AML-193 (cell line): ENCODE data around the gene WNT6.
"Not testable (repeated sequence)": the region's sequence is repeated elsewhere in the genome, so short reads cannot be mapped to it uniquely, and the experiment has no call there.

Experiments used
- DNase-seq, 2 experiments: peaks; one replicate each; lab custom pipeline; 2025; lab: John Stamatoyannopoulos, UW

WNT6 gene

DNA sequence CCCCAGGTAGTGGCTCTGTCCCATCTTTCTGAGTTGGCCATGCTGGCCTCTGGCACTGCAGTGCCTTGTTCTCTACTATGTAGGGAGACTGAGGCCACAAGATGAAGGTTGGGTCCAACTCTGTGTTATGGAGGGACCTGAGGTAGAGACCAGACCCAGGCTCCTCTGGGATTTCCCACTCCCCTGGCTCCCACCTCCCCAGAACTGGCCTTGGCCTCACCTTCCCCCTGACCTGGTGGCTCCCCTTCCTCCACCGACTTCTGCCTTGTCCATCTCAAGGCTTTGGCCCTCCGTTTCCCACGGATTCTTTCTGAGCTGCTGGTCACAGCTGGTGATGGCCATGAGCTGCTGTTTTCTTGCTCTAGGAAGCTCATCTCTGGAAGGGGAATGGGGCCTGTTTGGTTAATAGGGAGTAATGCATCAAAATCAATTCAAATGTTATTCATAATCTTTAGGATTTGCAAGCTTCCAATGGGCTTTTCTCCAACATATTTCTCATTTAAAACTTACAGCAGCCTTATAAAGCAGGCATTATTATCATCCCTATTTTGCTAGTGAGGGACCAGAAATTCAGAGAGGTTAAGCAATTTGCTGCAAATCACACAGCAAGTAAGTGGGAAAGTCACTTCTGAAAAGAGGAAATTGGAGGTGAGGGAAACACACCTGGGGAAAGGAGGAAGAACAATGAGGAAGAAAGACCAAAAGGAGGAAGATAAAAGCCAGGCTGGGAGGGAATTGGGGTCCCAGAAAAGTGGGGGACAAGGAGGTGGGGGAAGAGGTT, 28.9 kb upstream of the WNT6 start:
- DNase-seq: no peak

DNA sequence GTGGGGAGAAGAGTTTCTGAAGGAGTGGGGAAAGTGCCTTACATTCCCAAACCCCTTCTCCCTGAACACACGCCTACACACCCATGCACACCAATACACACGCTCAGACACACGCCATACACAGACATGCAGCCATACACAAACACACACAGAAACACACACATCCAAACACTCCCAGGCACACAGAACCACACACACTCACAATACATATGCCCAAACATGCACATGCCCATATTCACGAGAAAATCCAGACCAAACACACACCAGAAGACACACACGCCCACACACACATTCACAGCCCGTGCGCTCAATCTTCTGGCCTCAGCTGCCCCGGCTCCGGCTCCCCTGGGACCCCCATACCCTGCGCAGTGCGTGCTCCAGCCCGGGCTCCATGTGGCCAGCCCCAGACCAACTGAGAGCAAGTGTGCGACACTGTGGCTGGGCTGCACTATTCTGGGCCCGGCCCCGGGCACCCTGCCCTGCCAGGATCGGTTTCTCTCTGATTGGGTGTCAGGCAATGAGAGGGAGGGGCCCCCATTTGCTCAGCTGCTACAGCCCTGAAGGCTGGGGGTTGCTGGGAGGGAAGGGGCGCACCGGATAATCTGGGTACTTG, 28.1 kb upstream of the WNT6 start, which contains the start of gene PRKAG3:
Gene PRKAG3 (minus strand): TSS at position 426 of the 613 bp plus-strand sequence.
- no peak for DNase-seq

DNA sequence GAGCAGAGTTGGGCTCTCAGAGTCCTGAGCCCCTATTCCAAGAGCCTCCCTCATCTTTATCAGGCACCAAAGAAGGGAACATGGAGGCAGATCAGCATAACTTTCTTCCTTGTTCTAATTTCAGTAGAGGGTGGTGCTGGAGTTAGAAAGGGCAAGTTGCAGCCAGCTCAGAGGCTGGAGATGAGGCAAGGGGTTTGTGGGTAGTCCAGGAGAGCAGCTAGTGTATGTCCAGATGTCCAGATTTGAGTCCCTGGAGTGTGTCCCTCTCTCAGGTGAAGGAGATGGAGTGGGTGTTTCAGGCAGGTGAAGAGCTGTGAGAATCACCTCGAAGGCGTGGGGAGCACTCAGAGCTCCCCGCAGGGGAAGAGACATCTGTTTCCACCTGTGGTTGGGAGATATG, 27.5 kb upstream of the WNT6 start:
- no peak for DNase-seq

DNA sequence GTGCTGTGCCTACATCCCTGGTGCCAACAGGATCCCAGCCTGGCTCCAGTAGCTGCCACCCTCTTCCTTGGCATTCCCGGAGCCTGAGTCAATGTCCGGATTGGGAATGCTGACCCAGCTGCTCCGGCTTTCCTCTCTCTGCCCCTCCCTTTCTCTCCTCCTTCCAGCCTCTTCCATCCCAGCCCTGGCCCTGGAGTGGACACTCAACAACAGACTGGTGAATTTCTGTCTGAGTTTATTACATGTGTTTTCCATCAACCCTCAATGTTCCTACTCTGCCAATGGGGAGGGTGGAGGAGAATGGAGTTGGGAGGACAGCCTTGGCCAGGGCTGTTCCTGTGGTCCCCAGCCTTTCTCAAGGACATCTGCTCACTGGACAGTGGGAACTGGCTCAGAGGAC, 27.1 kb upstream of the WNT6 start:
- no peak for DNase-seq

DNA sequence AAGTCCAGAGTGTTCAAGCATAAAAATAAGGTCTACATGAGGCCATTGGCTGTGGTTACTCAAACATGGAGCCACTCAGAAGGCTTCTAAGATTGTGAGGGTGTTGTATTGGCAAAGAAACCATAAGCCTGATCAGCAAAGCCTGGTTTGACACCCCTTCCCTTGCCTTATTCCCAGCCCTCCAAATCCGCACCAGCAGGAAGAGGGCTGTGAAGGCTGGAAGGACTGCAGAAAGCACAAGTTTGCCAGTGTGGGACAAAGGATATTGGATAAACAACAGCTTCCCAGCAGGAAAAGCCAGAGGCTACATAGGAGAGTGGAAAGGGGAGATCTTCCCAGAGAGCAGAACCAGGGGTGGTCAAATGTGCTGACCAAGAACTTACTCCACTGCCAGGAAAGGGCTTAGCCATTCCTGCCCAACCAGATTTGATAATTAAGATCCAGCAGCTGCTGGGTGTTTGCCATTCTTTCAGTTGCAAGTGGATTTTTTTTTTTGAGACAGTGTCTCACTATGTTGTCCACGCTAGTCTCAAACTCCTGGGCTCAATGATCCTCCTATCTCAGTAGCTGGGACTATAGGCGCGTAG, 26.5 kb upstream of the WNT6 start:
- DNase-seq: no peak

DNA sequence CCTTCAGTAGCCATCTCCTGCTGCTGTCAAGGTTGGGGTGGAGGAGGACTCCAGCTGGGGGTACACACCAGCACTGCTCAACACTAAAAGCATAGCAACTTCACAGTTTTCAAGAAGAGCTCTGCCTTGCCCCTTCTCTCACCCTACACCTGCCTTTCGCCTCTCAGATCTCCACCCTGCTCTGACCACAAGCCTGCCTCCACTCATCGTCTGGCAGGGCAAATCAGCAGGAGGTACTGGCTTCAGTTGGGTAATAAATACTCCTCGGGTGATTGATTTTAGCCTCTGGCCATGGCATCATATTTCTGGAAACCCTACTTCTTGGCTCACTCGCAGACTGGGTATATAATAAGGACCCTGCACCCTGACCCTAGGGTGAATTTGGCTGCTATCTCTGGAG, 24.9 kb upstream of the WNT6 start:
- no peak for DNase-seq

DNA sequence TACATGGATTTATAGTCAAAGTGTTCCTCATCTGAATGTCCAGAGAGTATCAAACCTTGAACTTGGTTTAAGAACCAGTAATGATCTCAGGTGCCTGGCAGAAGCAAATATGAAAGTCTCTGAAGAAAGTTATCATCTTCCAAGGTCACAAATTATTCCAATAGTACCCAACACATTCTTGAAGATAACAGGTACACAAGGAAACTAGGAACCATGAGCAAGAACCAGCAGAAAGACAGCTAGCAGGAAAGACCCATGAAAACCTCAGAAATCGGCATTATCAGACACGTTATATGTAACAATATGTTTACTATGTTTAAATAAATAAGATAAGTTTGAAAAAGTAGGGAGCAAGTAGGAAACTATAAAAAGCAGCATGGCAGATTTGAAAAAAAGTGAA, 22.1 kb upstream of the WNT6 start:
- no peak for DNase-seq

DNA sequence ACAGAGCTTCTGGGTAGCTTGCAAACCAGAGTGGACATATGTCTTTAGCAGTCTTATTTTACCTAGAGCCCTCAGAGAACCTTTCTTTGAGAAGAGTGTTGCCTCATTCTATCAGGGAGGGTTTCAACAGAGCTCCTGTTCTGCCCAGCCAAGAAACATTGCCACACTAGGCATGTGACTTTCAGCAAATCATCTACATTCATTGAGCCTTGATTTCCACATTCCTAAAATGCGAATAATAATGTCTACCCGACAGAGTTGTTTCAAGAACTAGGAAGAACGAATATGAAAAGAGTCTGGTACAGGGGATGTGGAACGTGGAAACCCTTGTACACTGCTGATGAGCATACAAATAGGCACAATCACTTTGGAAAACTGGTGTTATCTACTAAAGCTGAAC, 20.2 kb upstream of the WNT6 start:
- DNase-seq: peak; percentile 80 to 82

DNA sequence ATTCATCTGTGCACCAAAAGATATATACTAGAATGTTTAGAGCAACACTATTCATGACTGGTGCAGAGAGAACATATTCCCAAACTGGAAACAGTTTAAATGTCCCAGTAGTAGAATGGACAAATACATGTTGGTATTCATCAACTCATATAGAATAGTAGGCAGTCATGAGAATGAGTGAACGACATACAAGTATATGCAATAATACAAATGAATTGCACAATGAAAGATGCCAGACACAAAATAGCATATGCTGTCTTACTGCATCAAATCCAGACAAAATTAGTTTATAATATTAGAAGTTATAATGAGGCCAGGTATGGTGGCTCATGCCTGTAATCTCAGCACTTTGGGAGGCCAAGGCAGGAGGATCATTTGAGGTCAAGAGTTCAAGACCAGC, 19.7 kb upstream of the WNT6 start:
- no peak for DNase-seq

DNA sequence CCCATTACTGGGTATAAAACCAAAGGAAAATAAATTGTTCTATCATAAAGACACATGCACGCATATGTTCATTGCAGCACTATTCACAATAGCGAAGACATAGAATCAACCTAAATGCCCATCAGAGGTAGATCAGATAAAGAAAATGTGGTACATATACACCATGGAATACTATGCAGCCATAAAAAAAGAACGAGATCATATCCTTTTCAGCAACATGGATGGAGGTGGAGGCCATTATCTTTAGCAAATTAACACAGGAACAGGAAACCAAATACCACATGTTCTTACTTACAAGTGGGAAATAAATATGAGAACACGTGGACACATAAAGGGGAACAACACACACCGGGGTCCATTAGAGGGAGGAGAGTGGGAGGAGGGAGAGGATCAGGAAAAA, 15.3 kb upstream of the WNT6 start:
- not testable (repeated sequence) for DNase-seq

DNA sequence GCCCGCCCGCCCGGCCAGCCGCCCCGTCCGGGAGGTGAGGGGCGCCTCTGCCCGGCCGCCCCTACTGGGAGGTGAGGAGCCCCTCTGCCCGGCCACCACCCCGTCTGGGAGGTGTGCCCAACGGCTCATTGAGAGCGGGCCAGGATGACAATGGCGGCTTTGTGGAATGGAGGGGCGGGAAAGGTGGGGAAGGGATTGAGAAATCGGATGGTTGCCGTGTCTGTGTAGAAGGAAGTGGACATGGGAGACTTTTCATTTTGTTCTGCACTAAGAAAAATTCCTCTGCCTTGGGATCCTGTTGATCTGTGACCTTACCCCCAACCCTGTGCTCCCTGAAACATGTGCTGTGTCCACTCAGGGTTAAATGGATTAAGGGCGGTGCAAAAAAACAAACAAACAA, 12.6 kb upstream of the WNT6 start:
- DNase-seq: not testable (repeated sequence)

DNA sequence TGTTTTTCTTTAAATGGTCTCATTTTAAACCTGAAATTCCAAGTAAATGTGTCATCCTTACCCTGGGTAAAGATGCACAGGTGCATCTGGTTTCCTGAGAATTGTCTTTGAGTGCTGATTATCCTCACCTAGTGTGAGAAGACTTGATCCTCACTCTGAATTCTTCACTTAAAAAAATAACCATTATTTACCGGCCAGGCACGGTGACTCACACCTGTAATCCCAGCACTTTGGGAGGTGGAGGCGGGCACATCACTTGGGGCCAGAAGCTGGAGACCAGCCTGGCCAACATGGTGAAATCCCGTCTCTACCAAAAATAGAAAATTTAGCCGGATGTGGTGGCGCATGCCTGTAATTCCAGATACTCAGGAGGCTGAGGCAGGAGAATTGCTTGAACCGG, 9.9 kb upstream of the WNT6 start:
- no peak for DNase-seq

DNA sequence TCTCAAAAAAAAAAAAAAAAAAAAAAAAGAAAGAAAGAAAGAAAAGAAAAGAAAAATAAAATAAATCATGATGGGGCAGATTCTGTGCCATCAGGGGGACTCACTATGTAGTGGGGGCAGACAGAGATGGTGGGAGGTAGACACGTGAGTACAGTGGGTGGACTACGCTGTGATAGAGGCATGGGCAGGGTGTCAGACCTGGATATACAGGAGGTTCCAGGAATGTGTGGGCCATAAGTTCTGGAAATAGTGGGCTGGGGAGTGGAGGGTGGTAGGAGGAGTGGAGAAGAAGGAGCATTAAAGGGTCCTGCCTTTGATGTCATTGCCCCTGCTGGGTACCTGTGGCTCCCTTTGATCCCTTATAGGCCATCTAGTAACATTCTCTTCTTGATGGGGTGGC, 8.8 kb upstream of the WNT6 start:
- DNase-seq: no peak

DNA sequence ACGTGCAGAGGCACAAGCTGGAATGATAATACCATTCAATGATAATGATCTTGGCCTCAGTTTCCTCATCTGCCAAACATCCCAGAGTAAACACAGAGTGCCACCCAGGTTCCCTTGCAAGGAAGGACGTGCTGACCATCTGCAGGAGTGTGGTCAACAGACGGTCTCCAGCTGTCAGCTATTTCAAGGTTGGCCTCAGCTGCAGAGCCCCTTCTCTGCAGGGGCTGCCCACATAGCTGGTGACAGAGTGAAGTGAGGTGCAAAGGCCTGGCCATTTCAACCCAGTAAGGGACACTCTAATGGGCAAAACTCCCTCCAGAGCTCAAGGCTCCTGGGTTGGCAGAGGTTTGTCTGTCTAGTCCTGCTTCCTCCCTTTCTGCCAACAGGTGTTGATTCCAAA, 8.3 kb upstream of the WNT6 start:
- DNase-seq: no peak

DNA sequence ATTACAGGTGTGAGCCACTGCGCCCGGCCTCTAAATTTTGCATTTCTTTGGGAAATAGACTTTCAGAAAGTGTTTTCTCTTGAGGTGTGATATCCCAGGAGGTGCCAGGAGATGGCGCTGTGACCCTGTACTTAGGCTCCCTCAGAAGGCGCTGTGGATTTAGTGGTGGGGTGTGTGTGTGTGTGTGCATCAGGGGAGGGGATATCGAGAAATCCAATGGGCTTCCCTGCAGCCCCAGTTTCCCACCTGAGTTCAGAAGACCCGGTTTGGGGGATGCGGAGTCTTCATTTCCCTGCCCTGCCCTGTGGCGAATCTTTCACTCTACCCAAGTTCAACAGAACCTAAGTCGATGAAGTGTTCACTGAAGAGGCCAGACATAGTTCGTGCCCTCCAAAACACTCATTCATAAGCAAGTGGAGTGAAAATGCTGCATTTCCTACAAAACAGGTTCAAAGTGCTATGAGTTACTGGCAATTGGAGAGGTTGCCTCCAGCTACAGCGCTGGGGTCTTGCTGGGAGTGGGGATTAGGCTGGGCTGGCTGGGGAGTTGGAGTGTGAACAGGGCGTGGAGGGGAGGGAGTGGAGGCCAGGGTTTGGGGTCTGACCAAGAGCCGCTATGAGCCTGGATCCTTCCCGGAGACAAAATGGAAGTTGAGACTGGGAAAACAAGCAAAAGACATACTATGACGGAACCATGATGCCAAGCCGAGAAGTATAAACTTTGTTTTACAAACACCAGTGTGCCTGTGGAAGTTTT, 6.5 kb upstream of the WNT6 start:
- peak; percentile 47 to 56 for DNase-seq

DNA sequence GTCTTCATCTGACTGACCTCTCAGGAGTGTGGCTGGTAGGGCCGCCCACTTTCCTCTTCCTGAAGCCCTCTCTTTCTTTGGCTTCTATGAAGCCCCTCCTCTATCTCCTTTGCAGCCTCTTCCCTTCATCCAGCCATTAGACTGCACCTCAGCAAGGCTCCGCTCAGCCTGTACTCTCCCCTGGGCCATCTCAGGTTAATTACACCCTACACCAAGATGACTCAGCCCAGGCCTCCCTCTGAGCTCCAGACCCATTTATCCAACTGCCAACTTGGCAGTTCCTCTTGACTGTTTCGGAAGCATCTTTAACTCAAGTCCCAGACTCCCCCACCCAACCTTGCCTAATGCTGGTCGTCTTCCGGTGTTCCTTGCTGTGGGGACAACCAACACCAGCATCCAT, 5.8 kb upstream of the WNT6 start:
- peak in 1 of 2 experiments; percentile 18 for DNase-seq

DNA sequence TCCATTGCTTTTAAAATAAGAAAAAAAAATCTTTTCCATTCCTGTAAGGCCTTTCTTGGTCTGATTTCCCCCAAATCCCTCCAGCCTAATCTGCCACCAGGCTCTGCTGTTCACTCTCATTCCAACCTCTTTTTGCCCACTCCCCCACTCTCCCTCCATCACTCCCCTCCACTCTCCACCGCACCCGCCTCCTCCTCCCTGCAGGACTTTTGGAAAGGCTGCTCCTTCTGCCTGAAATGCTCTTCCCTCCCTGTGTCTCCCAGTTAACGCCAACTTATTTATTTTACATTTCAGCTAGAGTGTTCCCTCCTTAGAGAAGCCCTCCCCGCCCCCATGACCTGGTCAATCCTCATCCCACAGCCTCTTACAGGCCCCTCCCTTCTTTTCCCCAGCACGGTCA, 4.7 kb upstream of the WNT6 start:
- no peak for DNase-seq

DNA sequence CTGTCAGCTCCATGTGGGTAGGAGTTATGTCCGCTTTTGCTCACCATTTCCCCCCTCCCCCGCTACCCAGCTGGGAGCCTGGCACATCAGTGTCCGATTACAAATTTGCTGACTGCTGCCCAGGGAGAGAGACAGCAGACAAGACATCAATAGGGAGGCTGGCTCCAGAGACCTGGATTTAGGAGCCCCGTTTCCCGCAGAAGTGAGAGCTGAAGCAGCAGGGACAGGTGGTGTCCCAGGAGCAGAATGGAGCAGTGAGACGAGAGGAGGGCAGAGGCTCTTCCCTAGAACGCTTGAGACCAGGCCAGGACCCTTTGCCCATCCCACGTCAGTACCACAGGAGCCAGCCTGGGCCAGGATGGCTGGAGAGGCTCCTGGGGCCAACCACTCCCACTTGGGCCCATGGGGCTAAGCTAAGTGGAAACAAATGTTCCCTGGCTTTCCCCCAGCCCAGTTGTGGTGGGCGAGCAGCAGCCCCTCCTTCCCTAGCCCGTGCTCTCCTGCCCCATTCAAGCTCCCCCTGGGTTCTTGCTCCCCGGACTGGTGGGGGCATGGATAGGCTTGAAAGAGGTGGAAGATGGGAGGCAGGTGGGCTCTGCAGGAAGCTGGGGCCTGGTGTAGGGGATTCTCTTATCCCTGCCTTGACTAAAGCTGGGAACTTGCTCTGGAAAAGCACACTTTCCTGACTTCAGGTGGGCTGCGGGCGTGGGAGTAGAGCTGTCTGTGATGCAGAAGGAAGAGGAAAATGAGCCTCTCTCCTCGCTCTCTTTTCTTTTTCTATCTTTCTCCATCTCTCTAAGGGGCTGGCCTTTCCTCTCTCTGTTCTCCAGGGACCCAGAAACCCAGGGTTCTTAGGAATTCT, 4.1 kb upstream of the WNT6 start:
- DNase-seq: no peak

DNA sequence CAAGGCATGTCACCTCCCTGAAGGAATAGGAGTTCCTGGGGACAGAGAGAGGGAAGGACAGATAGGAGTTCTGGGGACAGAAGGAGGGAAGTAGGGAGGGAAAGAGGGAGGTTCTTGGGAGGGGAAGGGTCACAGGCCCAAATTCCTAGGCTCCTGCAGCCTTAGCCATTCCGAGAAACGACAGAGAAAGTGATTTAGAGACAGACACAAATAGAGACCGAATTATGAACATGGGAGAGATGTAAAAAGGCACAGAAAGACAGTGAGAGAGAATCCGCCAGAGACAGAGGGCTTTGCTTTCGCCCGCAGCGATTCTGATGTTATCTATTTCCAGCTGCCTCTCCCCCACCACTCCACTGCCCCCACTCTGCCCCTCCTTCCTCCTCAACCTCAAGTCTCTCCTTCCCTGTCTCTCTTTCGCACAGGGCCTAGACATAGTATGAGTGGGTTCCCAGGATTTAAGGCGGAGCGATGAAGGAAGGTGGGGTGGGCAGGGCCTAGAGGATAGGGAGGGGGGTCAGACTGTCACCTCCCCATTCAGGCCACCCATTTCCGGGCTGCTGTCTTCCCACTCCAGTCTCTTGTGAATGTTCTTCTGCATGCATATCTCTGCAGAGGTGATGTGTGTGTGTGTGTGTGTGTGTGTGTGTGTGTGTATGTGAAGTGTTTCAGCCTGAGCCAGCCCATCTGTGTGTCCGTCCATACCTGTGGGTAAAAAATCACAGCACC, 3.3 kb upstream of the WNT6 start:
- DNase-seq: no peak

DNA sequence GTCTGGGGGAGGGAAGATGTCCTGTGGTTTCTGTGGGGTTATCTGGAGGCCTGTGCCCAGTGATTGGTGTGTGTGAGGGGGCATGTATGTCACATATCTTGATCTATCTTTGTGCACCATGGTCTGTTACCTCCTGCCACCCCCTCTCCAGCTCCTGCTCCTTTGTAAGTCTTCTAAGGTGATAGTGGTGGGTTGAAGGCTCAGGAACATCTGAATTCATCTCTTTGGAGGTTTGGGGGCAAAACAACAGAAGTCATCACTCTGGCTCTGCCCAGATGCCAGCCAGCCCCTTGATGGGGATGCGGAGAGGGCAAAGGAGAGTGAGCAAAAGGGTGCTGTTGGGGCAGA, 2.7 kb upstream of the WNT6 start:
- no peak for DNase-seq
